ENCODE measurements around the gene OSBP2.

Gene OSBP2

DNA sequence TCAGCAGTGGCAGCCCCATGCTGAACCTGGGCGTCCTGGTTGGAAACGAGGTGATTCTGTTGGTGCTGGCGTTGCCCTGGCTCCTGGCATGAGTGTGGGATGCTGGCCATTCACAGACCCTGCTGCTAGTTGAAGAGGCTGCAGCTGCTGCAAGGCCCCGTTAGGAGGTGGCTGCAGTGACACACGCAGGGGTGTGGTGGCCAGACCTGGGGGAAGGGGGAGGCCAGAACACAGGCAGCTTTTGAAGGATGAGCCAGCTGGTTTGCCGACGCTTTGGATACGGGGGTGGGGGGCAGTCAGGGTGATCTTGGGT is 196.7 kb downstream of the OSBP2 start:
- Histone ChIP-seq H3K27me3 (ENCODE audit: insufficient read depth, low read length, poor library complexity, severe bottlenecking) (no peaks in the 10 kb centered on the region), H3K9me3 (ENCODE audit: insufficient read depth, low read depth, low read length) (no peaks in the 10 kb centered on the region), H3K4me2 (ENCODE audit: low read depth, low read length, poor library complexity, severe bottlenecking) (no peak overlapping the region), H4K20me1 (ENCODE audit: insufficient read depth, low read length, poor library complexity, severe bottlenecking) (no peaks in the 10 kb centered on the region), H2AFZ (ENCODE audit: low read length) (no peak overlapping the region), H3K36me3 (ENCODE audit: insufficient read depth, low read length) (no peaks in the 10 kb centered on the region), H3K4me1 (ENCODE audit: insufficient read depth, low read length, poor library complexity, severe bottlenecking) (peaks cover 19% of the 10 kb centered on the region), H3K79me2 (ENCODE audit: insufficient read depth, low read length) (no peaks in the 10 kb centered on the region), H3K9ac (ENCODE audit: low read depth, low read length, poor library complexity, severe bottlenecking) (no peak overlapping the region), H3K9me2 (replicated peaks; ENCODE audit: low read depth, low read length) (no peaks in the 10 kb centered on the region), H3F3A (ENCODE audit: low read depth) (no peaks in the 10 kb centered on the region), H3K4me3 (ENCODE audit: low read length, poor library complexity, severe bottlenecking) (no peak overlapping the region)
- TF ChIP-seq EZH2phosphoT487 (IDR thresholded peaks at IDR 0.05; ENCODE audit: borderline replicate concordance): no peak
- TF ChIP-seq, protein P1, sequence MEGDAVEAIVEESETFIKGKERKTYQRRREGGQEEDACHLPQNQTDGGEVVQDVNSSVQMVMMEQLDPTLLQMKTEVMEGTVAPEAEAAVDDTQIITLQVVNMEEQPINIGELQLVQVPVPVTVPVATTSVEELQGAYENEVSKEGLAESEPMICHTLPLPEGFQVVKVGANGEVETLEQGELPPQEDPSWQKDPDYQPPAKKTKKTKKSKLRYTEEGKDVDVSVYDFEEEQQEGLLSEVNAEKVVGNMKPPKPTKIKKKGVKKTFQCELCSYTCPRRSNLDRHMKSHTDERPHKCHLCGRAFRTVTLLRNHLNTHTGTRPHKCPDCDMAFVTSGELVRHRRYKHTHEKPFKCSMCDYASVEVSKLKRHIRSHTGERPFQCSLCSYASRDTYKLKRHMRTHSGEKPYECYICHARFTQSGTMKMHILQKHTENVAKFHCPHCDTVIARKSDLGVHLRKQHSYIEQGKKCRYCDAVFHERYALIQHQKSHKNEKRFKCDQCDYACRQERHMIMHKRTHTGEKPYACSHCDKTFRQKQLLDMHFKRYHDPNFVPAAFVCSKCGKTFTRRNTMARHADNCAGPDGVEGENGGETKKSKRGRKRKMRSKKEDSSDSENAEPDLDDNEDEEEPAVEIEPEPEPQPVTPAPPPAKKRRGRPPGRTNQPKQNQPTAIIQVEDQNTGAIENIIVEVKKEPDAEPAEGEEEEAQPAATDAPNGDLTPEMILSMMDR (conservative IDR thresholded peaks at IDR 0.05; ENCODE audit: low read length): no peak

DNA sequence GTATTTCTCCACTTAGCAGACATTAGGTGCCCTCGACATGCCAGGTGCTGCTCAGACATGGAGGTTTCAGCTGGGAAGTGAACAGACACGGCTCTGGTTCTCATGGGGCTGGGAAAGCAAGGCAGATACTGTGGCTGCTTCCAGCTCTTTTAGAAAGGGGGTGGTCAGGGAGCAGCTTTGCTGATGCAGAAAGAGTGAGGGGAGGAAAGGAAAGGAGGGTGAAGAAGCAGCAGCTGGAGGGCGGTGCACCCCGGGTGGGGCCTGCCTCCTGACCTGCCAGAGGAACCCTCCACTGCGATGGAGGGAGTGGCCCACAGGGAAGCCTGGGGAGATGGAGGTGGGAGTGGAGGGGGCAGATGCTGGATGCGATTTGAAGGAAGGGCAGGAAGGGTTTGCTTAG is 197.1 kb downstream of the OSBP2 start:
- H3K9me3 ChIP-seq (ENCODE audit: insufficient read depth, low read depth, low read length): no peaks in the 10 kb centered on the region
- no peaks in the 10 kb centered on the region for H3F3A ChIP-seq (ENCODE audit: low read depth)
- H3K4me3 ChIP-seq (ENCODE audit: low read length, poor library complexity, severe bottlenecking): no peak overlapping the region
- H3K36me3 ChIP-seq (ENCODE audit: insufficient read depth, low read length): no peaks in the 10 kb centered on the region
- no peaks in the 10 kb centered on the region for H4K20me1 ChIP-seq (ENCODE audit: insufficient read depth, low read length, poor library complexity, severe bottlenecking)
- TF ChIP-seq, protein P1 (conservative IDR thresholded peaks at IDR 0.05; ENCODE audit: low read length): no peak
- TF ChIP-seq EZH2phosphoT487 (IDR thresholded peaks at IDR 0.05; ENCODE audit: borderline replicate concordance): no peak
- no peak overlapping the region for H3K4me2 ChIP-seq (ENCODE audit: low read depth, low read length, poor library complexity, severe bottlenecking)
- H3K79me2 ChIP-seq (ENCODE audit: insufficient read depth, low read length): no peaks in the 10 kb centered on the region
- no peak overlapping the region for H2AFZ ChIP-seq (ENCODE audit: low read length)
- no peak overlapping the region for H3K9ac ChIP-seq (ENCODE audit: low read depth, low read length, poor library complexity, severe bottlenecking)
- H3K9me2 ChIP-seq (replicated peaks; ENCODE audit: low read depth, low read length): no peaks in the 10 kb centered on the region
- peaks cover 19% of the 10 kb centered on the region for H3K4me1 ChIP-seq (ENCODE audit: insufficient read depth, low read length, poor library complexity, severe bottlenecking)
- no peaks in the 10 kb centered on the region for H3K27me3 ChIP-seq (ENCODE audit: insufficient read depth, low read length, poor library complexity, severe bottlenecking)

DNA sequence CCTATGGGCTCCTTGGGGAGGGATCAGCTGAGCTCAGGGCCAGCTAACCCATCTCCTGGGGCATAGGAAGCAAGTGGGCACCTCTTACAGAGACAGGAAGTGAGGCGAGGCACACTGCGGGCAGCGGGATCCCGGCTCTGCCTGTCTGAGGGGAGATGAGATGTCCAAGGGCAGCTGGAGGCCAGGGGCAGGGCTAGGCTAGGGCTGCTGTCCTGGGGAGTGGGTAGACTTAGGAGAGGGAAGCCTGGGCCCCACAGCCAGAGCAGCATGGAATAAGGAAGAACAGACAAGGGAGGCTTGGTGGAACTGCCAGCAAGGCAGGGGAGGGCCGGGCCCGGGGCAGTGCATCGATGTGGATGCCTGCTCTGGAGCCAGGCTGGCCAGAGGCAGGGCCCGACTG is 197.6 kb downstream of the OSBP2 start:
- no peaks in the 10 kb centered on the region for H3F3A ChIP-seq (ENCODE audit: low read depth)
- H3K36me3 ChIP-seq (ENCODE audit: insufficient read depth, low read length): no peaks in the 10 kb centered on the region
- H3K79me2 ChIP-seq (ENCODE audit: insufficient read depth, low read length): no peaks in the 10 kb centered on the region
- H3K4me3 ChIP-seq (ENCODE audit: low read length, poor library complexity, severe bottlenecking): no peak overlapping the region
- TF ChIP-seq, protein P1 (conservative IDR thresholded peaks at IDR 0.05; ENCODE audit: low read length): no peak
- no peak for TF ChIP-seq EZH2phosphoT487 (IDR thresholded peaks at IDR 0.05; ENCODE audit: borderline replicate concordance)
- no peaks in the 10 kb centered on the region for H3K27me3 ChIP-seq (ENCODE audit: insufficient read depth, low read length, poor library complexity, severe bottlenecking)
- H3K4me2 ChIP-seq (ENCODE audit: low read depth, low read length, poor library complexity, severe bottlenecking): no peak overlapping the region
- peaks cover 19% of the 10 kb centered on the region for H3K4me1 ChIP-seq (ENCODE audit: insufficient read depth, low read length, poor library complexity, severe bottlenecking)
- H3K9me2 ChIP-seq (replicated peaks; ENCODE audit: low read depth, low read length): no peaks in the 10 kb centered on the region
- no peaks in the 10 kb centered on the region for H4K20me1 ChIP-seq (ENCODE audit: insufficient read depth, low read length, poor library complexity, severe bottlenecking)
- no peak overlapping the region for H2AFZ ChIP-seq (ENCODE audit: low read length)
- H3K9me3 ChIP-seq (ENCODE audit: insufficient read depth, low read depth, low read length): no peaks in the 10 kb centered on the region
- H3K9ac ChIP-seq (ENCODE audit: low read depth, low read length, poor library complexity, severe bottlenecking): no peak overlapping the region

All from Loucy (cell line).